Body of pancreas (tissue), 4 donors: Measurements from ENCODE around the gene DNAI1. TPM values are rescaled to one million over a fixed set of nuclear protein-coding genes. Genes with fewer than 3 reads are reported as not detected.

Experiments used
- ATAC-seq: fragments of 150-250 bp; one replicate; pipeline ENCODE4 v1.9.1; 2016
- DNase-seq, 4 donors: peaks; one replicate each; pipeline ENCODE4 v3.0.0-alpha.2; 2019
- H3K27ac ChIP-seq, 4 donors: fragments of 200-600 bp; sonication (generic); 1 replicate in 3 of 4; 2 replicates in 1 of 4; pipeline versions ENCODE4 v1.5.1 to v1.6.1; 2016 to 2019; ENCODE audit warnings: mild to moderate bottlenecking in 1 of 4, mixed read lengths in 1 of 4, moderate library complexity in 1 of 4
- H3K27me3 ChIP-seq, 2 donors: fragments of 200-600 bp; sonication (generic); one replicate each; pipeline ENCODE4 v1.6.0; 2016; ENCODE audit warnings: mild to moderate bottlenecking in 1 of 2
- H3K36me3 ChIP-seq, 2 donors: fragments of 200-600 bp; sonication (generic); replicated peaks in 1 of 2; 2 replicates each; pipeline ENCODE4 v1.5.1; 2016; ENCODE audit warnings: low read depth in 2 of 2; ENCODE audit not compliant: insufficient read depth in 1 of 2
- H3K4me1 ChIP-seq: fragments of 200-600 bp; sonication (generic); one replicate; pipeline ENCODE4 v1.6.0; 2016
- H3K4me3 ChIP-seq, 2 donors: fragments of 200-600 bp; sonication (generic); 1 replicate in 1 of 2; 2 replicates in 1 of 2; pipeline ENCODE4 v1.5.1; 2016 to 2019
- H3K9me3 ChIP-seq, 3 donors: fragments of 200-600 bp; sonication (generic); 1 replicate in 2 of 3; 2 replicates in 1 of 3; pipeline ENCODE4 v1.5.1; 2016
- CTCF ChIP-seq, 7 experiments: fragments of 450-650 bp in 4 of 7; fragments of 200-600 bp in 3 of 7; sonication (generic) in 3 of 7; IDR thresholded peaks; one replicate each; pipeline ENCODE4 v1.5.1; 2016 to 2019; ENCODE audit warnings: antibody characterized with exemption in 7 of 7
- POLR2A ChIP-seq, 3 donors: fragments of 450-650 bp; IDR thresholded peaks; one replicate each; pipeline ENCODE4 v1.6.1; 2016; ENCODE audit warnings: antibody characterized with exemption in 3 of 3, mild to moderate bottlenecking in 2 of 3
- WGBS, 2 donors: methylation state at CpG; one replicate each; pipeline ENCODE4 v1.1.5; 2017; 5-methylcytosine and 5-hydroxymethylcytosine counted together
- intact Hi-C: fragments of 100-400 bp; cut with DNase I; formaldehyde crosslinking; loops from one replicate; pipeline ENCODE4 v1.15.1; 2023
- total RNA-seq, 2 donors: library from RNA; depleted of rRNA; stranded (reverse); fragments of >200 nt; gene quantifications; one replicate each; pipeline ENCODE4 v1.1.0, GENCODE V29; 2016

DNAI1 gene
- total RNA-seq, 2 donors from 2014 or later = 0.99 to 2.1 TPM

- Histone ChIP-seq H3K9me3 (no peaks in the 10 kb centered on the region), H3K36me3 (no peaks in the 10 kb centered on the region), H3K27me3 (no peaks in the 10 kb centered on the region), H3K4me3 (no peak overlapping the region), H3K27ac (no peak overlapping the region), H3K4me1 (peaks cover 11% of the 10 kb centered on the region)
- no peak for ATAC-seq
- intact Hi-C loops = no loop called here
- 84 to 93% methylated on average over 3 to 9 of the region's 9 CpGs for WGBS, 2 donors
- DNase-seq = no peak
- TF ChIP-seq POLR2A (IDR thresholded peaks at IDR 0.05) (no peak), CTCF (IDR thresholded peaks at IDR 0.05) (no peak)
Observed at GRCh38 chr9:34558364-34558763, 99.8 kb downstream of the DNAI1 start.

- Histone ChIP-seq H3K27ac (no peak overlapping the region), H3K27me3 (no peaks in the 10 kb centered on the region), H3K4me1 (peaks cover 11% of the 10 kb centered on the region), H3K4me3 (no peak overlapping the region), H3K9me3 (no peaks in the 10 kb centered on the region), H3K36me3 (no peaks in the 10 kb centered on the region)
- intact Hi-C loops = no loop called here
- ATAC-seq = no peak
- 46 to 57% methylated on average over 13 to 17 of the region's 17 CpGs for WGBS, 2 donors
- no peak for DNase-seq
- TF ChIP-seq POLR2A (IDR thresholded peaks at IDR 0.05) = no peak
- no peak for TF ChIP-seq CTCF (IDR thresholded peaks at IDR 0.05)
Observed at GRCh38 chr9:34558919-34559623, 100.5 kb downstream of the DNAI1 start.

GRCh38 chr9:34559624-34560455 lies 101.2 kb downstream of the DNAI1 start:
- no peak overlapping the region for H3K27ac ChIP-seq
- DNase-seq = peak in 3 of 4 donors; percentile 17 to 44 (median 40)
- 20 to 25% methylated on average over 14 to 20 of the region's 21 CpGs for WGBS, 2 donors

GRCh38 chr9:34560599-34561214 lies 102.1 kb downstream of the DNAI1 start:
- intact Hi-C loops = no loop called here
- H3K27ac ChIP-seq = no peak overlapping the region
- DNase-seq (no peak), ATAC-seq (no peak)
- no peak for TF ChIP-seq CTCF (IDR thresholded peaks at IDR 0.05)
- no peak for TF ChIP-seq POLR2A (IDR thresholded peaks at IDR 0.05)
- H3K27me3 ChIP-seq = no peaks in the 10 kb centered on the region
- no peaks in the 10 kb centered on the region for H3K36me3 ChIP-seq
- peaks cover 11% of the 10 kb centered on the region for H3K4me1 ChIP-seq
- WGBS, 2 donors = 60 to 64% methylated on average over 15 to 21 of the region's 21 CpGs
- H3K4me3 ChIP-seq = no peak overlapping the region
- H3K9me3 ChIP-seq = no peaks in the 10 kb centered on the region

More at GRCh38 chr9:34559624-34560455, 101.2 kb downstream of the DNAI1 start:
- no peaks in the 10 kb centered on the region for H3K9me3 ChIP-seq
- peaks cover 11% of the 10 kb centered on the region for H3K4me1 ChIP-seq
- intact Hi-C loops = no loop called here
- H3K27me3 ChIP-seq = no peaks in the 10 kb centered on the region
- no peak overlapping the region for H3K4me3 ChIP-seq
- TF ChIP-seq CTCF (IDR thresholded peaks at IDR 0.05) (no peak), POLR2A (IDR thresholded peaks at IDR 0.05) (no peak)
- no peaks in the 10 kb centered on the region for H3K36me3 ChIP-seq
- peak; percentile 54 for ATAC-seq
